ENCODE measurements around the gene AHCTF1. TPM values are rescaled to one million over a fixed set of nuclear protein-coding genes. Genes with fewer than 3 reads are reported as not detected.

The AHCTF1 gene
- total and polyA plus RNA-seq, 9 of the 15 experiments (the other 6 are each of a cell fraction or from before 2014, with no cell fraction given): 9.4 to 102 (median 47.6) TPM

DNA sequence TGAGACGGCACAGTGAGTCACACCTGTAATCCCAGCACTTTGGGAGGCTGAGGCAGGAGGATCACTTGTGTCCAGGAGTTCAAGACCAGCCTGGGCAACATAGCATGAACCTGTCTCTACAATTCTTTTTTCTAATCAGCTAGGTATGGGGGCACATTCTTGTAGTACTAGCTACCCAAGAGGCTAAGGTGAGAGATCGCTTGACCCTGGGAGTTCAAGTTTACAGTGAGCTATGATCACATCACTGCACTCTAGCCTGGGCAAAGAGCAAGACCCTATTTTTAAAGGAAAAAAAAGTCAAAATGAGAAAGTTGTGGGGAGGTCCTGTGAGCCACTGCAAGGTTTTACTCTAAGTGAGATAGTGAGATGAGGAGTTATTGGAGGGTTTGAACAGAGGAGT, 34.8 kb upstream of the AHCTF1 start:
- no peak overlapping the region for H3K4me2 ChIP-seq (ENCODE audit: insufficient read depth, low read length)
- H3K36me3 ChIP-seq (ENCODE audit: control insufficient read depth, insufficient read depth, low read length): no peaks in the 10 kb centered on the region
- POLR2A ChIA-PET: no interaction called here
- TF ChIP-seq PRPF4 (IDR thresholded peaks at IDR 0.05; ENCODE audit: insufficient read depth, low read depth, low read length, poor library complexity, severe bottlenecking): no peak
- no peak for TF ChIP-seq ZBTB7A (IDR thresholded peaks at IDR 0.05; ENCODE audit: borderline replicate concordance, control insufficient read depth, low read depth, low read length)
- TF ChIP-seq, protein P1, sequence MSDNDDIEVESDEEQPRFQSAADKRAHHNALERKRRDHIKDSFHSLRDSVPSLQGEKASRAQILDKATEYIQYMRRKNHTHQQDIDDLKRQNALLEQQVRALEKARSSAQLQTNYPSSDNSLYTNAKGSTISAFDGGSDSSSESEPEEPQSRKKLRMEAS (CRISPR knock-in tag; IDR thresholded peaks at IDR 0.05): no peak
- peak; percentile 56 for TF ChIP-seq ZNF121 (CRISPR knock-in tag; conservative IDR thresholded peaks at IDR 0.05)
- TF ChIP-seq CBX2 (IDR thresholded peaks at IDR 0.05; ENCODE audit: insufficient read depth, low read length, poor library complexity, severe bottlenecking): no peak
- H3K4me1 ChIP-seq (replicated peaks in 1 of 2; ENCODE audit: control insufficient read depth in 2 of 2, insufficient read depth in 2 of 2, low read length in 2 of 2): no peaks in the 10 kb centered on the region
- no peaks in the 10 kb centered on the region for H3K9me1 ChIP-seq (ENCODE audit: control insufficient read depth, insufficient read depth, low read length)
- H3K27me3 ChIP-seq (ENCODE audit: control insufficient read depth in 2 of 2, insufficient read depth in 2 of 2, low read length in 2 of 2): no peaks in the 10 kb centered on the region
- H3K9me3 ChIP-seq (replicated peaks; ENCODE audit: control insufficient read depth, insufficient read depth, low read depth, low read length): peaks cover 6% of the 10 kb centered on the region; the same call in 1 of the 2 replicates
- no peak overlapping the region for H3K9ac ChIP-seq (ENCODE audit: insufficient read depth in 1 of 2, low read depth in 2 of 2, low read length in 2 of 2)
- no peak for DNase-seq (ENCODE audit: extremely low read depth in 1 of 4, low spot score in 3 of 4)
- FAIRE-seq: no peak
- 56% methylated on average over 2 of the region's 2 CpGs for WGBS (ENCODE audit: insufficient coverage, low coverage, missing lambda C conversion rate)
- H2AFZ ChIP-seq (ENCODE audit: low read depth, low read length): no peak overlapping the region
- CTCF ChIA-PET (ENCODE audit: low intra/inter-chr PET ratio): no interaction called here
- no peak overlapping the region for H3K27ac ChIP-seq (ENCODE audit: extremely low read depth, low read depth, low read length)
- no peaks in the 10 kb centered on the region for H4K20me1 ChIP-seq (replicated peaks; ENCODE audit: control insufficient read depth, insufficient read depth, low read length)
- H3K4me3 ChIP-seq: no peak overlapping the region
- intact Hi-C loops (cut with micrococcal nuclease): no loop called here
- in situ Hi-C loops (cut with MboI): no loop called here
- no TSS peak for BruUV-seq (replicated peaks)
- no peak for ATAC-seq
- no peaks in the 10 kb centered on the region for H3K79me2 ChIP-seq (ENCODE audit: control insufficient read depth, insufficient read depth, low read length)

All from K562 (cell line).